GM12872 (cell line): Measurements from ENCODE around the gene CALML4.

Experiments
- TF ChIP-seq, protein P1 (sequence below): IDR thresholded peaks from 3 replicates; pipeline ENCODE4 v1.5.1; 2011; ENCODE audit warnings: low read depth, mild to moderate bottlenecking, low read length, moderate library complexity; ENCODE audit not compliant: insufficient read depth

Gene CALML4

DNA sequence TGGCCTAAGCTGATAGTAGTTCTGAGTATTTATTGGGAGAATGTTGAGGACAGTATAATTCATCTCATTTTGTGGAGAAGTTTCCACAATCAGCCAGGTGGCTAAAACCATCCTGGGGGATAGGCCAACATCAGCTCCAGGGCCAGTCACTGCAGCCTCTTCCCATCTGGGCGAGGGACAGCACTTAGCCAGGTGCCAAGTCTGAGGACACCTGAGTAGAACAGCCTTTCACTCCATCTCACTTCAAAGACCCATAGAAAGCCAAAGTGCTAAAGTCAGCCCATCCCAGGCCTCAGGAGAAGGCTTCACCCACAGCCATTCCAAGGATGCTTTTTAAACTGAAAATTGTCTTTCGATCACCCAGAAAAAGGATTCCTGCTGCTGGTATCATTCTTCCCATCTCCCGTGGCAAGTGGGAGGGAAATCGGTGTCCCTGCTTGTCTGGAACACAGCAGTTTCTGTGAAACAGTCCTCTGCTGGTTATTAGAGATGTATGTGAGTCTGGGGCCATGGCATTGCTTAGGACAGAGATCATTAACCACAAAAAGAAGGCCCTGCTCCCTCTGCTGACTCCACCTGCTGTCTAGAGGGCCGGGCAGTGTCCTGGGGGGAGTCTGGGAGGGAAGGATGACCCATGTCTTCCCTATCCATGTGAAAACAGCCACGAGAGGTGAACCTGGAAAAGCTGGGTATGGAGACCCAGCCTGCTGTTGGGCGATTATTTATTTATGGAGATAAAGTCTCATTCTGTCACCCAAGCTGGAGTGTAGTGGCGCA, 9.6 kb downstream of the CALML4 start:
- TF ChIP-seq, protein P1, sequence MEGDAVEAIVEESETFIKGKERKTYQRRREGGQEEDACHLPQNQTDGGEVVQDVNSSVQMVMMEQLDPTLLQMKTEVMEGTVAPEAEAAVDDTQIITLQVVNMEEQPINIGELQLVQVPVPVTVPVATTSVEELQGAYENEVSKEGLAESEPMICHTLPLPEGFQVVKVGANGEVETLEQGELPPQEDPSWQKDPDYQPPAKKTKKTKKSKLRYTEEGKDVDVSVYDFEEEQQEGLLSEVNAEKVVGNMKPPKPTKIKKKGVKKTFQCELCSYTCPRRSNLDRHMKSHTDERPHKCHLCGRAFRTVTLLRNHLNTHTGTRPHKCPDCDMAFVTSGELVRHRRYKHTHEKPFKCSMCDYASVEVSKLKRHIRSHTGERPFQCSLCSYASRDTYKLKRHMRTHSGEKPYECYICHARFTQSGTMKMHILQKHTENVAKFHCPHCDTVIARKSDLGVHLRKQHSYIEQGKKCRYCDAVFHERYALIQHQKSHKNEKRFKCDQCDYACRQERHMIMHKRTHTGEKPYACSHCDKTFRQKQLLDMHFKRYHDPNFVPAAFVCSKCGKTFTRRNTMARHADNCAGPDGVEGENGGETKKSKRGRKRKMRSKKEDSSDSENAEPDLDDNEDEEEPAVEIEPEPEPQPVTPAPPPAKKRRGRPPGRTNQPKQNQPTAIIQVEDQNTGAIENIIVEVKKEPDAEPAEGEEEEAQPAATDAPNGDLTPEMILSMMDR, result no peak

DNA sequence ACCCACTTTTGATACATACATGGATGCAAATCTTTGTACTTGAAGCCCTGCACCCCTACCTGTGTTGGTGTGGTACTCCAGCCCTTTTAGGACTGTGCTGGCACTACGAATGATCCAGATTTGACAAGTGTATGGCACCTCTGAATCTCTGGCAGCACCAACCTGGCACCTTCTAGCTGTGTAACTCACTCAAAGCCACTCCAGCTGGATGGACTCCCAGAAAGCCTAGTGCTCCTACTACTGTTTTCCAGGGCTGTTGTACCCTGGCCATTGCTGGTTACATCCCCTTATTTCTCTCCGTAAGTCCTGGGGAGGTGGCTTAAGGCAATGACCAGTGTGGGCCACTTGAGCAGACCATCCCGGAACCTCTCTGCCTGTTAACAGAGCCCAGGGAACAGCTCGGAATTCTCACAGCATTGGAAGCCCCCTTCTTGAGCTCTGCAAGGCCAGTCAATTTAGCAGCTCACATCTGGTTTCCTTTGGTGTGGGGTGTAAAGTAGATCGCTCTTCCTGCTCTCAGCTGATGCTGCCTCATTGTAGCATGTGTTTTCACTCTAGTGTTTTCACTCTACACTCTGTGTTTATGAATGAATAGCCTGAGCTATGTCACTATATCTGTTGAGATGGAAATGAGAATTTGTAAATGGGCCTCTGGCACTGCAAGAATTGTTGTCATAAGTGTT, 12.2 kb downstream of the CALML4 start:
- TF ChIP-seq, protein P1, result no peak

DNA sequence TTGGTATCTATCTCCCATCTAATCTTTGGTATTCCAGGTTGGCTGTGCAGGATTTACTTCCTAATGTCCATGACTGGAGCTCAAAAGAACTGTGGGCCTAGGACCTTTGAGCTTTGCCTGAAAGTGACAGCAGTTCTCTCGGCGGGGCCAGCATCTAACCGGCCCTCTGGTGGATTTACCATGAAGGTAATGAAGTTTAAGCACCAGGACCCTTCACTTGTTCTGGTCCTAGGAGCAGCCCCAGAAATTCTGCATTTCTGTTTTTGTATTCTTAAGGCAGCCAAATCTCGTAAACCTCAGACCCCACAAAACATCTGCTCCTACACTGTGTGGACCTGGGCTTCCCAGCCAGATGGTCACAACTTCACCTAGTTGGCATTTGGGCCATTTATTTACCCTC, 13.0 kb downstream of the CALML4 start:
- TF ChIP-seq, protein P1, result no peak

DNA sequence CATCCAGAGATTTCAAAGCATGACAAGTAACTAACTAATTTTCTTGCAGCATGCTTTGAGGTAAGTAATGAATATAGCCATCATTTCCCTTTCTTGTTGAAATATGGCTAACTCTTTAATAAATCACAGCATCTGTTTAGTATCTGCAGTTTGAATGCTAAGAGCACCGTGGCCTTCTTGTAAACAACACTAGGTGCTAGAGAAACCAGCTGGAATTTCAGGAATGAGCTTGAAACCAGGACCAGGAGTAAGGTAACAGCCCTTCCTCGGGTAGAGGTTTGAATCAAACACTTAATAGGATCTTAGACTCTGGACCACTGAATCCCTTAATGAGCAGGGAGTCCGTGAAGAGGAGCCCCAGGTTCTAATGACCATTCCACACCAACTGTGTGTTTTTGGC, 13.6 kb downstream of the CALML4 start:
- TF ChIP-seq, protein P1, result no peak

DNA sequence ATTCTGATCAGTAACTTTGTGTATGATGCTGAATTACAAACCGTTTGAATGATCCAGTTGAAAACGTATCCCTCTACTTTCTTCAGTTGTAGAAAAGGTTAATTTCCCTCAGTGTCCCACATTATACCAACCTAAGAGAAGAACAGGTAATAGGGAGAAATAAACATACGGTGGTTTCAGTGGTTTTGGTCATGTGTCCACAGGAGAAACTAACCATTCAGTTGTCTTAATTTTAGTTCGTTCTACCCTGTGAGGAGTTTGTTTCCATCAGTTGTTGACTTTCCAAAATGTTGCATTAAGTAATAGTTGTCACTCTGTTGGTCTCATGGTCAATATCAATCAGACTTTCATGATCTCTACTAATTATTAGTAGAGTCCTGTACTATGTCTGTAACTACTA, 15.1 kb downstream of the CALML4 start:
- TF ChIP-seq, protein P1, result no peak

DNA sequence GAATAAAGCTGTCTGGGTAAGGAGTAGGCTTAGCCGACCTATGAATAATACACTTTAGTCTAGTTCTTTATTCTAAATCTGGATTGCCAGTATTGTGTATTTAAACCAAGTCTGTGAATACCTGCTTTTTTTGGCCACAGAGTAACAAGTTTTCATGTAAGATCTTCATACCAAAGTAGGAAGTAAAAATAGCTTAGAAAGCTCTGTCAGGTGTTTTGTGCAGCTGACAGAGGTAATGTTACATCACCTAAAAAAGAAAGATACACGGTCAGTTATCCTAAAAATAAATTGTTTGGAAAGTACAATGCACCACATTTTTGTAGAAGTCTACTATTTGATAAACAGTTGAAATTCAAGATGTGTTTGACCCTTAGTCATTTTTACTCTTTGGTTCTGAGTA, 16.5 kb downstream of the CALML4 start:
- TF ChIP-seq, protein P1, result no peak

DNA sequence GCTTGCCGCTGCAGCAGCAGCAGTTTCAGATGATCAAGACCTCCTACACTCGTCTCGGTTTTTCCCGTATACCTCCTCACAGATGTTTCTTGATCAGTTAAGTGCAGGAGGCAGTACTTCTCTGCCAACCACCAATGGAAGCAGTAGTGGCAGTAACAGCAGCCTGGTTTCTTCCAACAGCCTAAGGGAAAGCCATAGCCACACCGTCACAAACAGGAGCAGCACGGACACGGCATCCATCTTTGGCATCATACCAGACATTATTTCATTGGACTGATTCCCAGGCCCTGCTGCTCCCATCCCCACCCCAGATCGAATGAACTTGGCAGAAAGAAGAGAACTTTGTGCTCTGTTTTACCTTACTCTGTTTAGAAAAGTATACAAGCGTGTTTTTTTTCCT, 17.6 kb downstream of the CALML4 start:
- TF ChIP-seq, protein P1, result no peak
